DMS79 (cell line): ENCODE results near the gene MAPK8IP3.
A peak's percentile ranks its signal among the peaks of the same experiment; 100 is the strongest.
"Not testable (repeated sequence)": the region's sequence is repeated elsewhere in the genome, so short reads cannot be mapped to it uniquely, and the experiment has no call there.

Experiments
- DNase-seq: peaks from one replicate; lab custom pipeline; 2025; lab: John Stamatoyannopoulos, UW

Gene MAPK8IP3

GRCh38 chr16:1678500-1679098, 27.4 kb upstream of the MAPK8IP3 start:
- DNase-seq, result no peak

- no peak for DNase-seq
Observed at GRCh38 chr16:1680361-1680760, 25.6 kb upstream of the MAPK8IP3 start.

- DNase-seq, result no peak
Observed at GRCh38 chr16:1681032-1681431, 25.0 kb upstream of the MAPK8IP3 start.

- peak; percentile 89 for DNase-seq
Observed at GRCh38 chr16:1687427-1688316, 18.3 kb upstream of the MAPK8IP3 start.

GRCh38 chr16:1688807-1689560, 17.0 kb upstream of the MAPK8IP3 start:
- DNase-seq, result no peak

GRCh38 chr16:1689853-1690252, 16.1 kb upstream of the MAPK8IP3 start:
- no peak for DNase-seq

- DNase-seq, result no peak
Observed at GRCh38 chr16:1690810-1691209, 15.2 kb upstream of the MAPK8IP3 start.

- no peak for DNase-seq
Observed at GRCh38 chr16:1691276-1691675, 14.7 kb upstream of the MAPK8IP3 start.

- DNase-seq, result no peak
Observed at GRCh38 chr16:1691956-1692355, 14.0 kb upstream of the MAPK8IP3 start.

GRCh38 chr16:1696863-1697262, 9.1 kb upstream of the MAPK8IP3 start:
- DNase-seq, result no peak

- DNase-seq, result no peak
Observed at GRCh38 chr16:1698680-1699079, 7.3 kb upstream of the MAPK8IP3 start.

GRCh38 chr16:1700246-1700645, 5.7 kb upstream of the MAPK8IP3 start:
- DNase-seq, result no peak

- DNase-seq, result no peak
Observed at GRCh38 chr16:1701216-1701878, 4.6 kb upstream of the MAPK8IP3 start.

GRCh38 chr16:1705324-1705687, 689 bp upstream of the MAPK8IP3 start:
- not testable (repeated sequence) for DNase-seq

- no peak for DNase-seq
Observed at GRCh38 chr16:1706386-1707192, 594 bp downstream of the MAPK8IP3 start.

- DNase-seq, result no peak
Observed at GRCh38 chr16:1707193-1707790, 1.3 kb downstream of the MAPK8IP3 start.

- DNase-seq, result no peak
Observed at GRCh38 chr16:1708083-1708767, 2.2 kb downstream of the MAPK8IP3 start.

- DNase-seq, result peak; percentile 62
Observed at GRCh38 chr16:1708768-1709180, 2.8 kb downstream of the MAPK8IP3 start.

- no peak for DNase-seq
Observed at GRCh38 chr16:1709356-1709755, 3.4 kb downstream of the MAPK8IP3 start.

- no peak for DNase-seq
Observed at GRCh38 chr16:1710811-1711507, 5.0 kb downstream of the MAPK8IP3 start.
